K562 (cell line): Measurements from ENCODE around the gene CAPN7. TPM values are rescaled to one million over a fixed set of nuclear protein-coding genes. Genes with fewer than 3 reads are reported as not detected.

Experiments
- ADNP ChIP-seq: fragments of 200-800 bp; sonication (Bioruptor generic); IDR thresholded peaks from 2 replicates; pipeline ENCODE4 v1.6.1; 2016; ENCODE audit warnings: missing genetic modification characterization, missing compliant biosample characterization
- CREB3 ChIP-seq: fragments of 450-650 bp; conservative IDR thresholded peaks from 2 replicates; pipeline ENCODE4 v1.6.1; 2016; ENCODE audit warnings: missing genetic modification characterization, low read depth, mild to moderate bottlenecking, missing compliant biosample characterization, moderate library complexity
- CREM ChIP-seq: IDR thresholded peaks from 2 replicates; pipeline ENCODE4 v1.6.1; 2014; ENCODE audit warnings: antibody characterized with exemption, low read depth
- DDX20 ChIP-seq: fragments of 450-650 bp; IDR thresholded peaks from 2 replicates; pipeline ENCODE4 v1.6.1; 2016; ENCODE audit warnings: missing genetic modification characterization, low read depth, mild to moderate bottlenecking, missing compliant biosample characterization, moderate library complexity
- ELF4 ChIP-seq: fragments of 450-650 bp; formaldehyde crosslinking; IDR thresholded peaks from 2 replicates; pipeline ENCODE4 v1.4.0; 2022; ENCODE audit warnings: missing genetic modification characterization
- ERF ChIP-seq: fragments of 450-650 bp; formaldehyde crosslinking; IDR thresholded peaks from 2 replicates; pipeline ENCODE4 v1.4.0; 2020; ENCODE audit warnings: mild to moderate bottlenecking, mixed read lengths
- ETS2 ChIP-seq: IDR thresholded peaks from 2 replicates; pipeline ENCODE4 v1.6.1; 2016; ENCODE audit warnings: borderline replicate concordance, missing genetic modification characterization, mild to moderate bottlenecking, moderate library complexity, missing compliant biosample characterization; ENCODE audit not compliant: poor library complexity, severe bottlenecking
- GTF2E2 ChIP-seq: fragments of 200-800 bp; sonication (Bioruptor generic); IDR thresholded peaks from 2 replicates; pipeline ENCODE4 v1.6.1; 2016; ENCODE audit warnings: missing genetic modification characterization, missing compliant biosample characterization
- PURB ChIP-seq: sonication (generic); formaldehyde crosslinking; IDR thresholded peaks from 2 replicates; pipeline ENCODE4 v1.9.0; 2021; ENCODE audit warnings: low read depth, mild to moderate bottlenecking, missing genetic modification reagents
- ZBTB9 ChIP-seq: fragments of 450-650 bp; formaldehyde crosslinking; IDR thresholded peaks from 2 replicates; pipeline ENCODE4 v1.4.0; 2020; ENCODE audit warnings: mild to moderate bottlenecking, moderate library complexity
- polyA plus RNA-seq, 8 experiments: library from polyadenylated mRNA; depleted of rRNA in 4 of 8; stranded (reverse) in 5 of 8; unstranded in 3 of 8; fragments of >200 nt; fragmentation: Nextera tagmentation in 2 of 8; fragmentation: Illumina TruSeq in 1 of 8; extraction: Ambion mirVana in 2 of 8; extraction: Trizol in 1 of 8; gene quantifications; 2 replicates each; pipeline versions ENCODE4 v1.2.1 to v1.2.3, GENCODE V29; 2011 to 2014; ENCODE audit warnings: inconsistent platforms in 1 of 8, missing spikeins in 1 of 8
- total RNA-seq, 7 experiments: library from RNA; depleted of rRNA in 6 of 7; stranded (reverse); fragments of >200 nt in 6 of 7; fragmentation: Illumina TruSeq in 2 of 7; extraction: Trizol in 2 of 7; gene quantifications; 2 replicates each; pipeline versions ENCODE4 v1.2.1 to v1.2.3, GENCODE V29; 2011 to 2021; ENCODE audit warnings: low replicate concordance in 1 of 7
- TF ChIP-seq, protein P1 (sequence below): fragments of 450-650 bp; IDR thresholded peaks from 2 replicates; pipeline ENCODE4 v1.6.1; 2018; ENCODE audit not compliant: partially characterized antibody
- TF ChIP-seq, protein P2 (sequence below): fragments of 250-450 bp; sonication (Bioruptor Pico); IDR thresholded peaks from 2 replicates; pipeline ENCODE4 v1.5.0; 2020; ENCODE audit warnings: mild to moderate bottlenecking
- TF ChIP-seq, protein P3 (sequence below): fragments of 450-650 bp; conservative IDR thresholded peaks from 2 replicates; pipeline ENCODE4 v1.6.1; 2016; ENCODE audit warnings: missing genetic modification characterization, low read depth, mild to moderate bottlenecking, control low read depth, missing compliant biosample characterization

Gene CAPN7
- total and polyA plus RNA-seq, 9 of the 15 experiments (the other 6 are each of a cell fraction or from before 2014, with no cell fraction given): 6.5 to 42.7 (median 32.7) TPM

DNA sequence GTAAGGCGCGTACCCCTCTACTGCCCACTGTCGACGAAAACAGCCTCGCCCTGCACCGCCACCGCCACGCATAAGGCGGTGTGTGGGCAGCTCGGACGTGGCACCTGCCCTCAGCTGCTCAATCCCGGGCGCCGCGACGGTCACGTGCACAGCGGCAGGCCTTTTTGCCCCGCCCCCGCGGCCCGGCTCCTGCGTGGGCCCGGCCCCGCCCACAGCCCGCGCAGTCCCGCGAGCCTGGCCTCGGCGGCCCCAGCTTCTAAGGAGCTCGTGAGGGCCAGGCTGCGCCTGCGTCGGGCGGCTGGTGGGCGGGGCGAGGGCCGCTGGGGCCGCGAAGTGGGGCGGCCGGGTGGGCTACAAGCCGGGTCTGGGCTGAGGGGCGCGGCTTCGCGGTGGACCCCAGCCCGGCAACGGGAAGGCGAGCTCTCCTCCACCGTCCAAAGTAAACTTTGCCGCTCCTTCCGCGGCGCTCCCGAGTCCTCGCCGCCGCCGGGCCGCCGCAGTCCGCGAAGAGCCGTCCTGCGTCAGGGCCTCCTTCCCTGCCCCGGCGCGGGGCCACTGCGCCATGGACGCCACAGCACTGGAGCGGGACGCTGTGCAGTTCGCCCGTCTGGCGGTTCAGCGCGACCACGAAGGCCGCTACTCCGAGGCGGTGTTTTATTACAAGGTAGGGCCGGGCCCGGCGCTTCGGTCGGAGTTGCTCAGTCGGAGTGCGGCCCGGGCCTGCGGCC, at the start of gene CAPN7 (continued):
- TF ChIP-seq ELF4 (no peak; the same call in 1 of the 2 replicates), CREB3 (tag) (no peak), DDX20 (tag) (no peak), ADNP (tag) (no peak), ETS2 (tag) (no peak), ERF (CRISPR knock-in tag) (peak; percentile 72), CREM (peak; percentile 76), PURB (CRISPR knock-in tag) (no peak), ZBTB9 (CRISPR knock-in tag) (peak; percentile 89; the same call in 1 of the 2 replicates), GTF2E2 (tag) (peak; percentile 77)
- TF ChIP-seq, protein P1, sequence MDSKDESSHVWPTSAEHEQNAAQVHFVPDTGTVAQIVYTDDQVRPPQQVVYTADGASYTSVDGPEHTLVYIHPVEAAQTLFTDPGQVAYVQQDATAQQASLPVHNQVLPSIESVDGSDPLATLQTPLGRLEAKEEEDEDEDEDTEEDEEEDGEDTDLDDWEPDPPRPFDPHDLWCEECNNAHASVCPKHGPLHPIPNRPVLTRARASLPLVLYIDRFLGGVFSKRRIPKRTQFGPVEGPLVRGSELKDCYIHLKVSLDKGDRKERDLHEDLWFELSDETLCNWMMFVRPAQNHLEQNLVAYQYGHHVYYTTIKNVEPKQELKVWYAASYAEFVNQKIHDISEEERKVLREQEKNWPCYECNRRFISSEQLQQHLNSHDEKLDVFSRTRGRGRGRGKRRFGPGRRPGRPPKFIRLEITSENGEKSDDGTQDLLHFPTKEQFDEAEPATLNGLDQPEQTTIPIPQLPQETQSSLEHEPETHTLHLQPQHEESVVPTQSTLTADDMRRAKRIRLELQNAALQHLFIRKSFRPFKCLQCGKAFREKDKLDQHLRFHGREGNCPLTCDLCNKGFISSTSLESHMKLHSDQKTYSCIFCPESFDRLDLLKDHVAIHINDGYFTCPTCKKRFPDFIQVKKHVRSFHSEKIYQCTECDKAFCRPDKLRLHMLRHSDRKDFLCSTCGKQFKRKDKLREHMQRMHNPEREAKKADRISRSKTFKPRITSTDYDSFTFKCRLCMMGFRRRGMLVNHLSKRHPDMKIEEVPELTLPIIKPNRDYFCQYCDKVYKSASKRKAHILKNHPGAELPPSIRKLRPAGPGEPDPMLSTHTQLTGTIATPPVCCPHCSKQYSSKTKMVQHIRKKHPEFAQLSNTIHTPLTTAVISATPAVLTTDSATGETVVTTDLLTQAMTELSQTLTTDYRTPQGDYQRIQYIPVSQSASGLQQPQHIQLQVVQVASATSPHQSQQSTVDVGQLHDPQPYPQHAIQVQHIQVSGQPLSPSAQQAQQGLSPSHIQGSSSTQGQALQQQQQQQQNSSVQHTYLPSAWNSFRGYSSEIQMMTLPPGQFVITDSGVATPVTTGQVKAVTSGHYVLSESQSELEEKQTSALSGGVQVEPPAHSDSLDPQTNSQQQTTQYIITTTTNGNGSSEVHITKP: no peak
- TF ChIP-seq, protein P2, sequence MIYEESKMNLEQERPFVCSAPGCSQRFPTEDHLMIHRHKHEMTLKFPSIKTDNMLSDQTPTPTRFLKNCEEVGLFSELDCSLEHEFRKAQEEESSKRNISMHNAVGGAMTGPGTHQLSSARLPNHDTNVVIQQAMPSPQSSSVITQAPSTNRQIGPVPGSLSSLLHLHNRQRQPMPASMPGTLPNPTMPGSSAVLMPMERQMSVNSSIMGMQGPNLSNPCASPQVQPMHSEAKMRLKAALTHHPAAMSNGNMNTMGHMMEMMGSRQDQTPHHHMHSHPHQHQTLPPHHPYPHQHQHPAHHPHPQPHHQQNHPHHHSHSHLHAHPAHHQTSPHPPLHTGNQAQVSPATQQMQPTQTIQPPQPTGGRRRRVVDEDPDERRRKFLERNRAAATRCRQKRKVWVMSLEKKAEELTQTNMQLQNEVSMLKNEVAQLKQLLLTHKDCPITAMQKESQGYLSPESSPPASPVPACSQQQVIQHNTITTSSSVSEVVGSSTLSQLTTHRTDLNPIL (CRISPR knock-in tag): no peak
- TF ChIP-seq, protein P3, sequence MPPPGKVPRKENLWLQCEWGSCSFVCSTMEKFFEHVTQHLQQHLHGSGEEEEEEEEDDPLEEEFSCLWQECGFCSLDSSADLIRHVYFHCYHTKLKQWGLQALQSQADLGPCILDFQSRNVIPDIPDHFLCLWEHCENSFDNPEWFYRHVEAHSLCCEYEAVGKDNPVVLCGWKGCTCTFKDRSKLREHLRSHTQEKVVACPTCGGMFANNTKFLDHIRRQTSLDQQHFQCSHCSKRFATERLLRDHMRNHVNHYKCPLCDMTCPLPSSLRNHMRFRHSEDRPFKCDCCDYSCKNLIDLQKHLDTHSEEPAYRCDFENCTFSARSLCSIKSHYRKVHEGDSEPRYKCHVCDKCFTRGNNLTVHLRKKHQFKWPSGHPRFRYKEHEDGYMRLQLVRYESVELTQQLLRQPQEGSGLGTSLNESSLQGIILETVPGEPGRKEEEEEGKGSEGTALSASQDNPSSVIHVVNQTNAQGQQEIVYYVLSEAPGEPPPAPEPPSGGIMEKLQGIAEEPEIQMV (tag): no peak
